ENCODE data around the gene SLC22A16.

The SLC22A16 gene

GRCh38 chr6:110520209-110520965, 44.0 kb upstream of the SLC22A16 start:
- TF ChIP-seq EZH2phosphoT487 (conservative IDR thresholded peaks at IDR 0.05; ENCODE audit: low read length) (no peak), CTCF (IDR thresholded peaks at IDR 0.05; ENCODE audit: insufficient read depth, low read length, poor library complexity, severe bottlenecking) (no peak)
- Histone ChIP-seq H4K20me1 (ENCODE audit: low read depth, low read length) (no peaks in the 10 kb centered on the region), H3K36me3 (ENCODE audit: low read length) (no peaks in the 10 kb centered on the region), H3K4me2 (ENCODE audit: low read depth, low read length, poor library complexity, severe bottlenecking) (no peak overlapping the region), H3K27me3 (ENCODE audit: low read length) (no peaks in the 10 kb centered on the region), H3K79me2 (ENCODE audit: insufficient read depth, low read length) (no peaks in the 10 kb centered on the region), H2AFZ (ENCODE audit: low read depth, low read length, severe bottlenecking) (no peak overlapping the region), H3K9me2 (replicated peaks; ENCODE audit: insufficient read depth, low read length) (no peaks in the 10 kb centered on the region), H3K4me3 (ENCODE audit: insufficient read depth, low read length, poor library complexity, severe bottlenecking) (no peak overlapping the region), H3F3A (ENCODE audit: insufficient read depth) (no peaks in the 10 kb centered on the region), H3K9ac (ENCODE audit: low read length) (no peak overlapping the region), H3K27ac (ENCODE audit: low read depth, low read length) (no peak overlapping the region), H3K9me3 (ENCODE audit: insufficient read depth, low read length) (no peaks in the 10 kb centered on the region)

DNA sequence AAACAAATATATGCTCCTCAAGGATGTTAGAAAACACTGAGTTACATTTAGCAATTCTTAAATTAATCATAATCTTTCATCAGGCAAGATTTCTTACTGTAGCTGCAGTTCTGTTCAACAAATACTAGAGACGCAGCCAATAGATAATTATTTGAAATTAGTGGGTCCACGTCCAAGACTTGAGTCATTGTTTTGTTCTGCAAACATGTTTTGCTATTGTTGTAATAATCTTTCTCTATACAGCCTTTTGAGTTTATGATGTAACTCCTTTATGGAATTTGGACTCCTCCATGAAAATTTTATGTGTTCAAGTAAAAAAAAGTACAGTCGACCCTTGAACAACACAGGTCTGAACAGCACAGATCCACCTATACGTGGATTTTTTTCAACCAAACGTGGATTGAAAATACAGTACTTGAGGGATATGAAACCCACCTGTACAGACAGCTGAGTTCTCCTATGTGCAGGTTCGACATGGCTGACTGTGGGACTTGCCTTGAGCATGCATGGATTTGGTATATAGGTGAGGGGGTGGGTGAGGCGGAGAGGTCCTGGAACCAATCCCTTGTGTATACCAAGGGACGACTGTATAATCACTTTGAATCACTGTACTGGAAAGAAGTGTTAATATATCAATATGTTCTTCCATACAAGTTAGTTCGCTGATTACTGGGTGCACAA, 41.3 kb upstream of the SLC22A16 start:
- no peak overlapping the region for H3K27ac ChIP-seq (ENCODE audit: low read depth, low read length)
- no peak overlapping the region for H2AFZ ChIP-seq (ENCODE audit: low read depth, low read length, severe bottlenecking)
- H3K79me2 ChIP-seq (ENCODE audit: insufficient read depth, low read length): no peaks in the 10 kb centered on the region
- H3K4me3 ChIP-seq (ENCODE audit: insufficient read depth, low read length, poor library complexity, severe bottlenecking): no peak overlapping the region
- no peaks in the 10 kb centered on the region for H3F3A ChIP-seq (ENCODE audit: insufficient read depth)
- no peak overlapping the region for H3K4me2 ChIP-seq (ENCODE audit: low read depth, low read length, poor library complexity, severe bottlenecking)
- no peaks in the 10 kb centered on the region for H3K9me3 ChIP-seq (ENCODE audit: insufficient read depth, low read length)
- no peaks in the 10 kb centered on the region for H3K9me2 ChIP-seq (replicated peaks; ENCODE audit: insufficient read depth, low read length)
- TF ChIP-seq EZH2phosphoT487 (conservative IDR thresholded peaks at IDR 0.05; ENCODE audit: low read length) (no peak), CTCF (IDR thresholded peaks at IDR 0.05; ENCODE audit: insufficient read depth, low read length, poor library complexity, severe bottlenecking) (no peak)
- no peaks in the 10 kb centered on the region for H4K20me1 ChIP-seq (ENCODE audit: low read depth, low read length)
- no peak overlapping the region for H3K9ac ChIP-seq (ENCODE audit: low read length)
- no peaks in the 10 kb centered on the region for H3K27me3 ChIP-seq (ENCODE audit: low read length)
- no peaks in the 10 kb centered on the region for H3K36me3 ChIP-seq (ENCODE audit: low read length)

- Histone ChIP-seq H3K27me3 (ENCODE audit: low read length) (no peaks in the 10 kb centered on the region), H3K27ac (ENCODE audit: low read depth, low read length) (no peak overlapping the region), H3K4me3 (ENCODE audit: insufficient read depth, low read length, poor library complexity, severe bottlenecking) (no peak overlapping the region), H3K9me3 (ENCODE audit: insufficient read depth, low read length) (no peaks in the 10 kb centered on the region), H4K20me1 (ENCODE audit: low read depth, low read length) (no peaks in the 10 kb centered on the region), H3K9me2 (replicated peaks; ENCODE audit: insufficient read depth, low read length) (no peaks in the 10 kb centered on the region), H3K4me2 (ENCODE audit: low read depth, low read length, poor library complexity, severe bottlenecking) (no peak overlapping the region), H3K9ac (ENCODE audit: low read length) (no peak overlapping the region), H2AFZ (ENCODE audit: low read depth, low read length, severe bottlenecking) (no peak overlapping the region), H3K79me2 (ENCODE audit: insufficient read depth, low read length) (no peaks in the 10 kb centered on the region), H3F3A (ENCODE audit: insufficient read depth) (no peaks in the 10 kb centered on the region), H3K36me3 (ENCODE audit: low read length) (no peaks in the 10 kb centered on the region)
- TF ChIP-seq CTCF (IDR thresholded peaks at IDR 0.05; ENCODE audit: insufficient read depth, low read length, poor library complexity, severe bottlenecking) (no peak), EZH2phosphoT487 (conservative IDR thresholded peaks at IDR 0.05; ENCODE audit: low read length) (no peak)
These were observed 40.6 kb upstream of the SLC22A16 start for GRCh38 chr6:110517034-110517433.

Measured in SU-DHL-6 (cell line).